ENCODE results near the gene GTF2I.
"Not testable (repeated sequence)": the region's sequence is repeated elsewhere in the genome, so short reads cannot be mapped to it uniquely, and the experiment has no call there.

The GTF2I gene

GRCh38 chr7:74773760-74774750, 116.5 kb downstream of the GTF2I start, which contains the start of gene NCF1:
TSS of gene NCF1 (plus strand) at chr7:74774011. CDS start at chr7:74774032, 21 bp downstream.
- DNase-seq (ENCODE audit: low read depth in 1 of 2, low spot score in 1 of 2): not testable (repeated sequence)

GRCh38 chr7:74775111-74775510, 117.6 kb downstream of the GTF2I start:
- DNase-seq (ENCODE audit: low read depth in 1 of 2, low spot score in 1 of 2): not testable (repeated sequence)

GRCh38 chr7:74779053-74779452, 121.5 kb downstream of the GTF2I start:
- not testable (repeated sequence) for DNase-seq (ENCODE audit: low read depth in 1 of 2, low spot score in 1 of 2)

- DNase-seq (ENCODE audit: low read depth in 1 of 2, low spot score in 1 of 2): not testable (repeated sequence)
Observed at GRCh38 chr7:74781746-74782145, 124.2 kb downstream of the GTF2I start.

- DNase-seq (ENCODE audit: low read depth in 1 of 2, low spot score in 1 of 2): not testable (repeated sequence)
Observed at GRCh38 chr7:74783595-74783994, 126.1 kb downstream of the GTF2I start.

GRCh38 chr7:74788369-74789150, 131.0 kb downstream of the GTF2I start:
- peak; percentile 93 to 95 for DNase-seq (ENCODE audit: low read depth in 1 of 2, low spot score in 1 of 2)

GRCh38 chr7:74789200-74789736, 131.8 kb downstream of the GTF2I start:
- not testable (repeated sequence) for DNase-seq (ENCODE audit: low read depth in 1 of 2, low spot score in 1 of 2)

- not testable (repeated sequence) for DNase-seq (ENCODE audit: low read depth in 1 of 2, low spot score in 1 of 2)
Observed at GRCh38 chr7:74797848-74798622, 140.5 kb downstream of the GTF2I start.

- not testable (repeated sequence) for DNase-seq (ENCODE audit: low read depth in 1 of 2, low spot score in 1 of 2)
Observed at GRCh38 chr7:74798644-74799043, 141.1 kb downstream of the GTF2I start.
